Activated naive CD4-positive, alpha-beta T cell treated with Interleukin-2 at 50 U/mL for 16 hours (primary cell): ENCODE measurements around the gene IDH3B.

Experiments used
- DNase-seq: peaks from one replicate; pipeline ENCODE4 v3.0.0-alpha.2; 2020

Gene IDH3B

GRCh38 chr20:2612073-2612472 lies 51.9 kb downstream of the IDH3B start:
- DNase-seq, result no peak

- no peak for DNase-seq
Measured at GRCh38 chr20:2610941-2611720, 52.9 kb downstream of the IDH3B start.

- no peak for DNase-seq
Measured at GRCh38 chr20:2610326-2610725, 53.7 kb downstream of the IDH3B start.
